HG02852 (cell line): ENCODE results near the gene ANKRD34A.

Experiments used
- ATAC-seq: cut with Tn5 transposase; IDR thresholded peaks from one replicate; pipeline ENCODE4 v1.9.1; 2021; ENCODE audit warnings: mild to moderate bottlenecking, moderate library complexity; ENCODE audit not compliant: unreplicated experiment

Gene ANKRD34A

DNA sequence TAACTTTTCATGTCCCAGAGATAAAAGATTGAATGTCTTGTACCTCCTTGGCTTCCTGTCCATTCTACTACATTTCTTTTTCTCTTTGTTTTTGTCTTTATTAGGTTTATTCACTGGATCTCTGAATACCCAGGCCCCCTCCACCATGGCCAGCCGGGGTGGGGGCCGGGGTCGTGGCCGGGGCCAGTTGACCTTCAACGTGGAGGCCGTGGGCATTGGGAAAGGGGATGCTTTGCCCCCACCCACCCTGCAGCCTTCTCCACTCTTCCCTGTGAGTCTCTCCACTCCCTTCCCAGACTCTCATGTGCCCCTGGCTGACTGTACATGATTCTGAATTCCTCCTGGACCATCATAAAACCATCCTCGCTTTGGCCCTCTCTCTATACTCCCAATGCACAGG is 10.3 kb upstream of the ANKRD34A start:
- ATAC-seq: no peak

GRCh38 chr1:145972580-145972979 is 8.2 kb upstream of the ANKRD34A start:
- ATAC-seq: no peak

- no peak for ATAC-seq
Observed at GRCh38 chr1:145967288-145967687, 2.9 kb upstream of the ANKRD34A start.

DNA sequence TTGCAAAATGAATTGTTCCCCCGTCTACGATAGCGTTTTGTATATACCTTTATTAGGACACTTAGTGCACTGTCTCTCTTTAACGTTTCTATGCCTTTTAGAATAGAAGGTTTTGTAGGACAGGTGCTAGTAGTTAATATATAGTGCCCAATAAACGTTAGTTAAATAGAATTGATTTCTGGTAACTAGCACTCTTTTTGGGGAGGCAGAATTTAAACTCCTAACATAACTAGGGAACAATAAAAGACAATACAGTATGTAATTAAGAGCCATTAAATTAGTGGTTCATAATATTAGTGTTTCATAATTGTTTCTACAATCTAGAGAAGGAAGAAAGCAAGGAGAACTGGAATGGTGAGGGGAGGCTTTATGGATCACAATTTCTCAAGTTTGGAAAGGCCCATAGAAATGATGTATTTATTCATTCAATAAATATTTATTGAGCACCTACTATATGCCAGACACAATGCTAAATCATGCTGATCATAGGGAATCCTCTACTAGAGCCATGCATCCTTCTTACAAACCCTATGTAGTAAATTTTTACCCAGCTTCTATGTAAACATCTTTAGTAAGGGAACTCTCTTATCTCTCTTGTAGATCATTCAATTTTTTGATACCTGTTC is 857 bp upstream of the ANKRD34A start:
- no peak for ATAC-seq

DNA sequence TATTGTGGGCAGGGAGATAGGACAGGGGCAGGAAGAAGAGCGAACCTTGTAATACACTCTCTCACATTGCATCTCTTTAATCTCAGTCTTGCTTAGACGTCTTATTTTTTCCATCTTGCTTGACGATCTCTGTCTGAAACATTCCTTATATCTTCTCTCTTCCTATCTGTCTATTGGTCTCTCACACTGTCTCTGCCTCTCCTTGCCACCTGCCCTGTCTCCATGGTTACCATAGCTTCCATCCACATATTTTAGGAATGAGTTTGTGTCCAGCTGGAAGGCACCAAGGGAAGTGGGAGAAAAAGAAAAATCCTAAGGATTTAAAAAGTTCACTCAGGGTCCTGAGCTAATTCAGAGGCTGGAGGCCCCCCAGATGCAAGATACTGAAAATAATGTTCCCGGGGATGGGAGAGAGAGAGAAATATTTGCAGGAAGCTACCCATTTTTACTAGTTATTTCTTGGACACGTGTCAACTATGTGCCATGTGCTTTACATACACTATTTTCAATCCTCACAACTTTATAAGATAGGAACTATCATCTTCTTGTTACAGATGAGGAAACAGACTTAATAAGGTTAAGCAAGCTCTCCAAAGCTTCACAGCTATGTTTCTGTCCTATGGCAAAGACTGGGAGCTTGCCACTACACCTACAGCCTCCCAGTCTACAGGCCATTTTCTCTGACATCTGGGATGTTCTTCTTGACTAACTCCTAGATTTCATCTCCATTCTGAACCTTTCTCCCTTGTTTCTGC is 933 bp downstream of the ANKRD34A start:
- no peak for ATAC-seq

DNA sequence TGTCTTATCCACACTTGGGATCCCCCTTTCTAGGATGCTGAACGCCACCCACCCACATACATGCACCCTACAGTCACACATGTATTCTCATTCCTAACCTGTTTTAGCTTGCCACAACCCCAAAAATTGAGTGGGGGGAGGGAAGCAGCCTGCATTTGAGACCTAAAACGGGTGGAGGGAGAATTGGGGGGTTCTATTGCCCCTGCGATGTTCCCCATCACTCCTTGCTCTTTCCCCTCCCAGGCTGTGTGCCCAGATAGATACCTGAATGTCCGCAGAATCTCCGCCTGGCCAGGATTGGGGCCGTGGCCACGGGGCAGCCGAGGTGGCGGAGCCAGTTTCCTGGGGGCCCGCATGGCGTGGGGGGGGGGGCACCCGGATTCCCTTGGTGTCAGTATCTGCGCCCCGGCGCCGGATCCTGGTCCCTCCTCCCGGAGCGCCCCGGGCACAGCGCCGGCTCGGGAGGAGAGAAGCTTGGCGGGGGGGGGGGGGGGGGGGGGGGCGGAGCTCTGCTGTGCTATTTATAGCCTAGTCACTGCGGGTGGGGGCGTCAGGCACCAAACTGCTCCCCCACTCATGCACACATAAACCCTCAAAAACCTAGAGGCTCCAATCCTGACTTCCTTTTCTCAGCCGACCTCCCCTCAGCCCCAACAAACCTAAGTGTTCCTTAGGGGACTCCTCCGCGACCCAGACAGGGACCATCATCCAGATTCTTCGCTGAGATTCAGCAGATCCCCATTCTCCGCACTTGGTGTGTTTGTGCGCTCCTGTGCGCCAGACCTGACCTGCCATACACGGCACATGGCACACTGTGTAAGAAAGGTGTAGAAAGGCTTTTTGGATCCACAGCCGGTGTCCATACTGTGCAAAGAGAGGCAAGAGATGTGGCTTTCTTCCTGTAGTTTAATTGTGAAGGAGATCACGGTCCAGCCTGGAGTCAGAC is 1.9 kb downstream of the ANKRD34A start:
- ATAC-seq: no peak

DNA sequence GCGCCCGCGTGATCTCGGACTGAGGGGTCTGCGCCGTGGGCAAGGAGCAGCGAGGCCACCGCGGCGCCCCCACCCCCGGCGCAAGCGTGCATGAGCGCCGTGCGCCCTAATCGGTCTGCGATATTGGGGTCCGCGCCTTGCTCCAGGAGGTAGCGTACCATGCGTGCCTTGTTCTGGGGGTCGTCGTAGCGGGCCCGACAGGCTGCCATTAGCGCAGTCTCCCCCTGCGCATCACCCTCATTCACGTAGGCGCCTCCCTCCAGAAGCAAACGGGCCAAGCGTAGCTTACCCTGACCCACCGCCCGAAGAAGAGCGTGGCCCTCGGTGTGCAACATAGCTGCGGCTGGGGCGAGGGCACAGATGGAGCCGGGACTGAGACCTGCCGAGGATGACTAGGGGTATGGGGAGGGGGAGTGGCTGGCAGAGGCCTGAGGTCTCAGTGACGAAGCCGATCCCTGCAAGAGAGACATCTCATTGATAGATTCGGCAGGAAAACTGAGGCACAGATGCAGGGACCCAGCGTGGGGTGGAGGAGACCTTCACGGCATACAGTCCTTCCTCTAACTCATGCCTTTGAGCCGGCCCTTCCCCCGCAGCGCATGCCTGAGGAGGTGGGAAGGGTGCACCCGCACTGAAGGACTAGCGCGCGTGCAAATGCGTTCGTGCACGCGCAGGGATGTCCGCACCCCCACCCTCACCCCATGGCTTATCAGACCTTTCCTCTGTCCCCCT is 2.8 kb downstream of the ANKRD34A start:
- no peak for ATAC-seq

DNA sequence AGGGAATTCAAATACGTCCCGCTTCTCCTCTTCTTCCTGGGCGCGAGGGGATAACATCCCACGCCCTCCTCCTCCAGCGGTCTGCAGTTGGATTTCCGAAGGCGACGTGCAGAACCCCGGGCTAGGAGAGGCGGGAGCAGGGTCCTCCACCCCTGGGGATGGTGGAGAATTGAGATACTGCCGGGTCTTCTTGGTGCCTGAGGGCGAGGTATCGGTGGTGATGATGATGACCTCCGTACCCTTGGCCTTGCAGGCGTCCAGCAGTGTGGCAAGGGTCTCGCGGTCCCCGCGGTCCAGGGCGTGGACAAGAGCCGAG is 3.3 kb downstream of the ANKRD34A start:
- ATAC-seq: no peak

GRCh38 chr1:145960468-145961108 is 3.8 kb downstream of the ANKRD34A start:
- no peak for ATAC-seq

DNA sequence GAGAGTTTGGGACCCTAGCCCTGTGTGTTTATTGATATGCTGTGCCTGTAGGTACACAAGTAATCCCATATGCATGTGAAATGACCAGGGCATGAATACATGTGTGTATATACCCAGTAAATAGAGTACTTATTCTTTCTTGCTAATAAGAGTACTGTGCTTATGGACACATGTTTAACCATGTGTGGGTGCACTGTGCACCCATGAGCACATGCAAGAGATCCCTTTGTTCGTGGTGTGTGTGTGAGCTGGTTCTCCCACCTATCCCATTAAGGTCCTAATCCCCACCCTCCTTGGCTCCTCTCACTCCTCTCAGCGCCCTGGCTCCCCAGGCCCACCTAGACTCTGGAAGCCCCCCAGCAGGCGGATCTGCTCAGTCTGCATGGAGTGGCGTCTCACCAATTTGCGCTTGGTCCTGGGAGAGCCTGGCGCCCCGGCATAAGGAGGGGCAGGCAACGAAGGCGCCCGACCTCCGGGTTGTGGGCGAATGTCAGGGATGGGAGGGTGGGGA is 4.4 kb downstream of the ANKRD34A start:
- no peak for ATAC-seq

- no peak for ATAC-seq
Observed at GRCh38 chr1:145959333-145959732, 5.0 kb downstream of the ANKRD34A start.

DNA sequence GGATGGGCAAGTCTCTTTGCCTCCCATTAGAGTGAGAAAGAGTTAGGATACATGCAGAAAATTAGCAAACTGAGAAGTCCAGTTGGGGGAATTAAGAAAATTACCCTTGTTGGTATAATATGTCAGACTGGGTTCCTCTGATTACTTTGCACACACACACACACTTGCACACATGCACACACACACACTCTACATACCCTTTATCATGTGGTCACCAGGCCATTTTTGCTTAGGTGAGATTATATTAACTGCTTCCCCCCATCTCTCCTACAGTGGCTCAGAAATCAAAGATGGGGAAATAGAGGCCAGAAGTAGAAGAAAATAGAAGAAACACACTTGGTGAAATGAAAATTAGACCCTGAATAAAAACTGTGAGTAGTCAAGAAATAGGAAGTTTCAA is 5.6 kb downstream of the ANKRD34A start:
- ATAC-seq: no peak

- peak; percentile 84 for ATAC-seq
Observed at GRCh38 chr1:145957443-145958319, 6.7 kb downstream of the ANKRD34A start, which contains the start of gene LIX1L. LIX1L (minus strand) TSS chr1:145958017; CDS start chr1:145957927, 90 bp downstream.

- ATAC-seq: no peak
Observed at GRCh38 chr1:145956781-145957442, 7.5 kb downstream of the ANKRD34A start.

- no peak for ATAC-seq
Observed at GRCh38 chr1:145956361-145956760, 8.0 kb downstream of the ANKRD34A start.

GRCh38 chr1:145955436-145955835 is 8.9 kb downstream of the ANKRD34A start:
- no peak for ATAC-seq

DNA sequence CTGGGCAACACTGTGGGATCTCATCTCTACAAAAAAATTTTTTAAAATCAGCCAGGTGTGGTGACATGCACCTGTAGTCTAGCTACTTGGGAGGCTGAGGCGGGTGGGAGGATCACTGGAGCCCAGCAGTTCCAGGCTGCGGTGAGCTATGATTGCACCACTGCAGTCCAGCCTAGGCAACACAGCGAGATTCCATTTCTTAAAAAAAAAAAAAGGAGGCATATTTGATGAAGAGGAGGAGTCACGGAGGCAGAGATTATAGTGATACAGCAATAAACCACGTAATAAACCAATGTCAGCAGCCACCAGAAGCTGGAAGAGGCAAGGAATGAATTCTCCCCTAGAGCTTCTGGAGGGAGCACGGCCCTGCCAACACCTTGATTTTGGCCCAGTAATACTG is 10.5 kb downstream of the ANKRD34A start:
- no peak for ATAC-seq

- no peak for ATAC-seq
Observed at GRCh38 chr1:145952903-145953302, 11.5 kb downstream of the ANKRD34A start.

- no peak for ATAC-seq
Observed at GRCh38 chr1:145951526-145951925, 12.8 kb downstream of the ANKRD34A start.
